HG03575 (cell line): ENCODE measurements around the gene TMEM14B.
"Not testable (repeated sequence)": the region's sequence is repeated elsewhere in the genome, so short reads cannot be mapped to it uniquely, and the experiment has no call there.

Source experiments
- ATAC-seq: cut with Tn5 transposase; IDR thresholded peaks from one replicate; pipeline ENCODE4 v1.9.1; 2021; ENCODE audit not compliant: unreplicated experiment, insufficient number of reproducible peaks, low FRiP score; ENCODE audit errors: extremely low read depth

TMEM14B gene

DNA sequence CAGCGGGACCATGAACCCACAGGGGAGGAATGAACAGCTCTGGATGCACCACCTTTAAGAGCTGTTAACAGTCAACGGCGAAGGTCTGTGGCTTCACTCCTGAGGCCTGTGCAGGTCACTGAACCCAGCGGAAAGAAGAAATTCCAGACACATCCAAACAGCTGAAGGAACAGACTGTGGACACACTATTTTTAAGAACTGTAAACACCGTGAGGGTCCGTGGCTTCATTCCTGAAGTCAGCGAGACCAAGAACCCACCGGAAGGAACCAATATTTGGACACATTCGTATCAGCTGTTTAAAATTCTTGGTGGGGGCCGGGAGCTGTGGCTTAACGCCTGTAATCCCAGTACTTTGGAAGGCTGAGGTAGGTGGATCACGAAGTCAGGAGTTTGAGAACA, 5.4 kb upstream of the TMEM14B start:
- ATAC-seq = no peak

DNA sequence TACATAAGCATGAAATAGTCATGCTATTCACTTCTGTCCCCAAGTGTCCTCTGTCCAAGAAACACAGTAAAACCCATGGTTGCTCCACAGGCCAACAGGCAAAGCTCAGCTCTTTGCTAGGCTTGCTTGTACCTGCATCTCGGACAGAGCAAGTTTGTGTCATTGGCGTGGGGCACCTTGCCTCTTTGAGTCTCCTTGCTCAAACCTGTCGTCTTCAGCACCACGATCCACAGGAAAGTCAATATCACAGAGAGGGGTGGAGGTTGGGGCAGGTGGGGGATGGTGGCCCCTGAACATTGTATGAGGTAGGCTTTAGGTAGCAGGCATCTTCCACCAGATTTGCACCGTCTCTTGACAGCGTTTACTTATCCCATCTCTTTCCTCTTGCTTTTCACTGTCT, 4.1 kb upstream of the TMEM14B start:
- ATAC-seq = no peak

- ATAC-seq = no peak
These were observed 2.5 kb upstream of the TMEM14B start for GRCh38 chr6:10745116-10745515.

DNA sequence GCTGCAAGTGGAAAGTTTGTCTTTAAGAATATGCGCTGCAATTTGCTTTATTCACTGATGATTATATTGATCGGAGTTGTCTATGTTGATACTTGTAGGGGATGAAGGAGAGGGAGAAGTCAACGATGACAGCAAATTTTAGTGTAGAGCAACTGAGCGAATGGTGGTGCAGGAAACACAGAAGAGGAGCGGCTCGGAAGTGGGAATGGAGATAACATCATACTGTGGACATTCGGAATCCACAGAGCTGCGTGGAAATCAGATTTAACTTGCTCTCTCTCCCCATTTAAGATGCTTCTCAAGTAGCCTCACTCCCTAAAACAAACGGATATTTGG, 722 bp upstream of the TMEM14B start:
- ATAC-seq = no peak

- no peak for ATAC-seq
These were observed 2.1 kb downstream of the TMEM14B start for GRCh38 chr6:10749734-10750133.

GRCh38 chr6:10750568-10750967, 3.0 kb downstream of the TMEM14B start:
- not testable (repeated sequence) for ATAC-seq

DNA sequence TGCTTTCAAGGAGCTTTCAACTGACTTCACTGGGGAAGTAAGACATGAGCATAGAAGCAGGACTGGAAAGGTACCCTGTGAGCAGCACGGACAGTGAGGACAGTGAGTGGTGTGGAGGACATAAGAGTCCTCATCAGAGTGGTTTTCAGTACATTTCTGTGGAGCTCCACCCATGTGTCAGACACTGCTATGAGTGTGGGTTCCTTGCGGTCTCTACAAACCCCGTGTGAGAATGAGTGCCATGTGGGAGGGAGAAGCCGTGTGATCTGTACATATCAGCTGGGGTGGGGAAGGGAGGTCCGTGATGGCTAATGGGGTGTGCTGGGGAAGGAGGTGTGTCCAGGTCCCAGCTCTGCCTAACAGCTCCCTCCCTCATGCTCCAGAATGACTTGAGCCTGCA, 4.2 kb downstream of the TMEM14B start:
- ATAC-seq = not testable (repeated sequence)

DNA sequence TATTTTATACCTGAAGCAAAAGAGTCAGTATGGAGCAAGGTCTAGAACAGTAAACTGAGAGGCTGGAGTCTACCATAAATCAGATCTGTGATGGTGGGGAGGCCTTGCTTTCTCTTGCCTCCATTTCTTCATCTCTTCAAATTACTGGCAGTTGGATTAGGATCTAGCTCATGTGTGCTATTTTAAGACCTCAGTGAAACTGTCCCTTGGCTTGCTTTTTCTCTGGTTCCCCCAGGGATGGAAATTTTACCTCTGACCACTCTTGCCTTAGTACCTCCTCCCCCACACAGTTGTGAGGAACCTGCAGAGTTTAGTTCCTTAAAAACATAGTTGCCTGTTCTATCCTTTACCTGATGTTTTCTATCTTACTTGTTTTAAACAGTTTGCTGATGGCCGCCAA, 8.5 kb downstream of the TMEM14B start:
- no peak for ATAC-seq

- no peak for ATAC-seq
These were observed 11.8 kb downstream of the TMEM14B start for GRCh38 chr6:10759312-10759839.

- ATAC-seq = no peak
These were observed 12.3 kb downstream of the TMEM14B start for GRCh38 chr6:10759884-10760329.

GRCh38 chr6:10763006-10763405, 15.4 kb downstream of the TMEM14B start:
- no peak for ATAC-seq

DNA sequence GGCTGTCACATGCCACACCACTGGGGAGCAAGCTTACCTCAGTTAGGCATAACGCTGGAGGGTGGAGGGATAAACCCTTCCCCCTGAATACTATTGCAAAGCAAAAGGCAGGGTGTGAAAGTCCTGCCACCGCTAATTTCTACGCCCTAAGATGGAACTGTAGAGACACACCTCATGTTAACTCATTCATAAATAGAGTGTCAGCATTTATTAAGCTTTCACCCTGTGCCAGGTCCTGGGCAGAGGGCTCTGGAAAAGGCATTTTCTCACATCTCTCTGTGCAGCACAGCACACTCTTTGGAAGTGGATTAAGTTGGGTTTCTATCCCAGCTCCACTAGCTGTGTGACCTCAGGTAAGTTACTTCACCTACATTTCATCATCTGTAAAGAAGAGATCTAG, 21.8 kb downstream of the TMEM14B start:
- ATAC-seq = no peak

- no peak for ATAC-seq
These were observed 23.8 kb downstream of the TMEM14B start for GRCh38 chr6:10771371-10771894.

DNA sequence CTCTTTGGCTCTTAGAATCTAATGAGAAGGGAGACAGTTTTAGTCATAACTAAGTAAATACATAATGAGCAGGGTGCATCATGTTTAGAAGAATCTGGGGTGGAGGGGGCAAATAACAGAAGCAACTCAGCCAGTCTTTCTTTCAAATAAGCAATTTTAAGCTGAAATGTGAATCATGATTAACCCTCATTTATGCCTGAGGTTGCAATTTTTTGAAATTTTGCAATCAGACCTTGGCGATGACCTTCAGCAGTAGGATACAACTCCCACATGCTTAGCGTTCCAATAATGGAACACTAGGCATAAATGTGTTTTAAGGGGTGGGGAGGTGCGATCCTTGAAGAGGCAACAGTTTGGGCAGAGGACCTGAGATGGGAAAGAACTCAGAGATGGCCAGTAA, 30.6 kb downstream of the TMEM14B start:
- ATAC-seq = no peak

DNA sequence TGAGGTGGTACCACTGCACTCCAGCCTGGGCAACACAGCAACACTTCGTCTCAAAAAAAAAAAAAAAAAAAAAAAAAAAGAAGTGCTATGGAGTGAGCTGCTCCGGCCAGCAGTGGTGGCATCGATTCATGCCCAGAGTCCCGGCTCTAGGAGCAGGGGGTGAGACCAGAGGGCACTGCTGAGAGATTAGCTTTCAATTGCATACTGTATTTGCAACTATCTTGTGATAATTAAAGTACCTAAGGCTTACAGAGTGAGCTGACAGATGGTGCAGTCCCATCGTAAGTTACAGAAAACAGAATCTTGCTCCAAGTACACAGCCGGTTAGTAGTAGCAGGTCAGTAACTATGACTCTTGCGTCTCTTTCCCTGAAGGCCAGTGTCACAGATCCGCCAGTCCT, 31.5 kb downstream of the TMEM14B start:
- ATAC-seq = no peak

DNA sequence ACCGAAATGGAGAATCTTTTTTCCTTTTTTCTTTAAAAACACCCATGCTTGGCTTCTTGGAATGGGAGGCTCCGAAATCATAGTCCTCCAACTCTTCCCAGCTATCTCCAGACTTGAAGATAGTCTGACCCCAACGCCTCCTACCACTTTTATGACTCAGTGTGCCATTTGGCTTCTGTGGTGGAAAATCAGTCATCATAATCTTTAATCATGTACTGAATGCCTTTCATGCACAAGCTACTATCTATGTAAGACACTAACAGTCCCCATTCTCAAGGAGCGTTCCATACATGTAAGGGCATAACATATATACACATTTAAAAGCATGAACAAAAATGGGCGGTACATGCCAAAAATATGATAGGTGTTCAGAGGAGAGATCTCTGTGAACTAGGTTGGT, 44.1 kb downstream of the TMEM14B start:
- ATAC-seq = no peak

DNA sequence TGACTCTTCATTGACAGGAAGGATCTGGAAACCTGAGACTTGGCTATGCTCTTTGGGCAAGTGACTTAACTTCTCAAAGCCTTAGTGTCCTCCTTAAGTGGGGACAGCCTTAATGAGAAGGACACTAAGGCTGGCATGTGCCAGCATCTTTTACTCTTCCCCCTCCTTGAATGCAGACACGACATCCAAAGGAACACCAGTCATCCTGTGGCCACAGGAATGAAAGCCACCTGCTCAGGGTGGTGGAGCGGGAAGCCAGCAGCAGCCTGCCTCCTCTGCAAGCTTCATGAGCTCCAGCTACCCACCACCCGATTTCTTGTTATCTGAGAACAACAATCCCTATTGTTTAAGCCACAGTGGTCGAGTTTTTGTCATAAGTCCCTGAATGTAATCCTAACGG, 44.5 kb downstream of the TMEM14B start:
- ATAC-seq = no peak

- no peak for ATAC-seq
These were observed 45.4 kb downstream of the TMEM14B start for GRCh38 chr6:10793035-10793434.

- ATAC-seq = no peak
These were observed 46.1 kb downstream of the TMEM14B start for GRCh38 chr6:10793695-10794094.

- ATAC-seq = no peak
These were observed 46.6 kb downstream of the TMEM14B start for GRCh38 chr6:10794239-10794638.

DNA sequence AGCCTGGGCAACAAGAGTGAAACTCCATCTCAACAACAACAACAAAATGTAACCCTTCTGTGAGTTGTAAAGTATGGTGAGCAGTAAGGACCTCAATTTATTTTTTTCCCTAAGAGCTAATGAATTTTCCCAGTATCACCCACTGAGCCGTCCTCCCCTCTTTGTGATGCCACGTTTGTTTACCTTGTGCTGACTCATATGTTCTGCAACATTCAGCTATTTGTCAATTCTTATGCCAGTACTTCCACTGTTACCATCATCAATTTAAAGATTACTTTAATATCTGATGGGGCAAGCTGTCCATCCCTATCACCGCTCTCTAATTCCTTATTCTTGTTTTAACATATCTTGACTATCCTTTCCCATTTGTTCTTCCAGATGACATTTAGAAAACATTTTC, 53.2 kb downstream of the TMEM14B start:
- ATAC-seq = no peak
